ENCODE measurements around the gene KCNK17.

KCNK17 gene

GRCh38 chr6:39268721-39269120, 45.5 kb downstream of the KCNK17 start:
- TF ChIP-seq CTCF (conservative IDR thresholded peaks at IDR 0.05; ENCODE audit: low read length) (no peak), EZH2phosphoT487 (IDR thresholded peaks at IDR 0.05; ENCODE audit: borderline replicate concordance) (no peak)
- H4K20me1 ChIP-seq (ENCODE audit: insufficient read depth, low read length, poor library complexity, severe bottlenecking): no peaks in the 10 kb centered on the region
- H3K4me2 ChIP-seq (ENCODE audit: low read depth, low read length, poor library complexity, severe bottlenecking): no peak overlapping the region
- no peaks in the 10 kb centered on the region for H3K79me2 ChIP-seq (ENCODE audit: insufficient read depth, low read length)
- no peaks in the 10 kb centered on the region for H3F3A ChIP-seq (ENCODE audit: low read depth)
- H3K9me2 ChIP-seq (replicated peaks; ENCODE audit: low read depth, low read length): no peaks in the 10 kb centered on the region
- no peak overlapping the region for H3K4me3 ChIP-seq (ENCODE audit: low read length, poor library complexity, severe bottlenecking)
- H2AFZ ChIP-seq (ENCODE audit: low read length): no peak overlapping the region
- no peaks in the 10 kb centered on the region for H3K27me3 ChIP-seq (ENCODE audit: insufficient read depth, low read length, poor library complexity, severe bottlenecking)
- no peaks in the 10 kb centered on the region for H3K4me1 ChIP-seq (ENCODE audit: insufficient read depth, low read length, poor library complexity, severe bottlenecking)
- H3K9me3 ChIP-seq (ENCODE audit: insufficient read depth, low read depth, low read length): no peaks in the 10 kb centered on the region
- no peaks in the 10 kb centered on the region for H3K36me3 ChIP-seq (ENCODE audit: insufficient read depth, low read length)
- no peak overlapping the region for H3K9ac ChIP-seq (ENCODE audit: low read depth, low read length, poor library complexity, severe bottlenecking)

GRCh38 chr6:39268171-39268570, 46.0 kb downstream of the KCNK17 start:
- no peaks in the 10 kb centered on the region for H3K4me1 ChIP-seq (ENCODE audit: insufficient read depth, low read length, poor library complexity, severe bottlenecking)

GRCh38 chr6:39266782-39267355, 47.4 kb downstream of the KCNK17 start:
- H3K4me3 ChIP-seq (ENCODE audit: low read length, poor library complexity, severe bottlenecking): no peak overlapping the region
- no peaks in the 10 kb centered on the region for H4K20me1 ChIP-seq (ENCODE audit: insufficient read depth, low read length, poor library complexity, severe bottlenecking)
- H3K4me2 ChIP-seq (ENCODE audit: low read depth, low read length, poor library complexity, severe bottlenecking): no peak overlapping the region
- no peaks in the 10 kb centered on the region for H3K4me1 ChIP-seq (ENCODE audit: insufficient read depth, low read length, poor library complexity, severe bottlenecking)
- H3K36me3 ChIP-seq (ENCODE audit: insufficient read depth, low read length): no peaks in the 10 kb centered on the region
- H3K9ac ChIP-seq (ENCODE audit: low read depth, low read length, poor library complexity, severe bottlenecking): no peak overlapping the region
- H2AFZ ChIP-seq (ENCODE audit: low read length): no peak overlapping the region
- no peaks in the 10 kb centered on the region for H3K27me3 ChIP-seq (ENCODE audit: insufficient read depth, low read length, poor library complexity, severe bottlenecking)
- no peak for TF ChIP-seq EZH2phosphoT487 (IDR thresholded peaks at IDR 0.05; ENCODE audit: borderline replicate concordance)
- TF ChIP-seq CTCF (conservative IDR thresholded peaks at IDR 0.05; ENCODE audit: low read length): no peak
- no peaks in the 10 kb centered on the region for H3F3A ChIP-seq (ENCODE audit: low read depth)
- H3K9me3 ChIP-seq (ENCODE audit: insufficient read depth, low read depth, low read length): no peaks in the 10 kb centered on the region
- no peaks in the 10 kb centered on the region for H3K79me2 ChIP-seq (ENCODE audit: insufficient read depth, low read length)
- no peaks in the 10 kb centered on the region for H3K9me2 ChIP-seq (replicated peaks; ENCODE audit: low read depth, low read length)

More at GRCh38 chr6:39268171-39268570, 46.0 kb downstream of the KCNK17 start:
- no peak overlapping the region for H3K4me2 ChIP-seq (ENCODE audit: low read depth, low read length, poor library complexity, severe bottlenecking)
- H2AFZ ChIP-seq (ENCODE audit: low read length): no peak overlapping the region
- H4K20me1 ChIP-seq (ENCODE audit: insufficient read depth, low read length, poor library complexity, severe bottlenecking): no peaks in the 10 kb centered on the region
- no peaks in the 10 kb centered on the region for H3K79me2 ChIP-seq (ENCODE audit: insufficient read depth, low read length)
- H3K36me3 ChIP-seq (ENCODE audit: insufficient read depth, low read length): no peaks in the 10 kb centered on the region
- H3K9me2 ChIP-seq (replicated peaks; ENCODE audit: low read depth, low read length): no peaks in the 10 kb centered on the region
- H3K9me3 ChIP-seq (ENCODE audit: insufficient read depth, low read depth, low read length): no peaks in the 10 kb centered on the region
- no peak overlapping the region for H3K9ac ChIP-seq (ENCODE audit: low read depth, low read length, poor library complexity, severe bottlenecking)
- no peaks in the 10 kb centered on the region for H3F3A ChIP-seq (ENCODE audit: low read depth)
- no peaks in the 10 kb centered on the region for H3K27me3 ChIP-seq (ENCODE audit: insufficient read depth, low read length, poor library complexity, severe bottlenecking)
- TF ChIP-seq EZH2phosphoT487 (IDR thresholded peaks at IDR 0.05; ENCODE audit: borderline replicate concordance) (no peak), CTCF (conservative IDR thresholded peaks at IDR 0.05; ENCODE audit: low read length) (no peak)
- no peak overlapping the region for H3K4me3 ChIP-seq (ENCODE audit: low read length, poor library complexity, severe bottlenecking)
